Thoracic aorta (tissue), 2 donors: ENCODE measurements around the gene GAB2. TPM values are rescaled to one million over a fixed set of nuclear protein-coding genes. Genes with fewer than 3 reads are reported as not detected.
A peak's percentile ranks its signal among the peaks of the same experiment; 100 is the strongest.

Experiments used
- ATAC-seq: fragments of 150-250 bp; one replicate; pipeline ENCODE4 v1.8.0; 2017; ENCODE audit warnings: low read depth; ENCODE audit not compliant: insufficient number of reproducible peaks, low FRiP score
- DNase-seq: peaks from one replicate; pipeline ENCODE4 v3.0.0-alpha.2; 2020; ENCODE audit warnings: low spot score
- H3K27ac ChIP-seq, 2 donors: fragments of 200-600 bp; sonication (generic); 1 replicate in 1 of 2; 2 replicates in 1 of 2; pipeline ENCODE4 v1.5.1; 2016; ENCODE audit warnings: mild to moderate bottlenecking in 2 of 2, moderate library complexity in 2 of 2
- H3K27me3 ChIP-seq: fragments of 200-600 bp; sonication (generic); replicated peaks from 2 replicates; pipeline ENCODE4 v1.6.0; 2016; ENCODE audit warnings: mild to moderate bottlenecking; ENCODE audit not compliant: insufficient read depth
- H3K36me3 ChIP-seq: fragments of 200-600 bp; sonication (generic); one replicate; pipeline ENCODE4 v1.5.1; 2016
- H3K4me1 ChIP-seq, 2 donors: fragments of 200-600 bp; sonication (generic); 1 replicate in 1 of 2; 2 replicates in 1 of 2; pipeline versions ENCODE4 v1.5.1 to v1.6.0; 2016; ENCODE audit warnings: low read depth in 2 of 2, mild to moderate bottlenecking in 1 of 2; ENCODE audit not compliant: control insufficient read depth in 1 of 2
- H3K4me3 ChIP-seq: fragments of 200-600 bp; sonication (generic); 2 replicates; pipeline ENCODE4 v1.5.1; 2016; ENCODE audit warnings: mild to moderate bottlenecking
- H3K9me3 ChIP-seq: fragments of 200-600 bp; sonication (generic); 2 replicates; pipeline ENCODE4 v1.5.1; 2016
- CTCF ChIP-seq: fragments of 200-600 bp; sonication (generic); IDR thresholded peaks from one replicate; pipeline ENCODE4 v1.5.1; 2019; ENCODE audit warnings: antibody characterized with exemption
- total RNA-seq, 2 donors: library from RNA; depleted of rRNA; stranded (reverse); fragments of >200 nt; gene quantifications; one replicate each; pipeline versions ENCODE4 v1.1.0 to v1.2.3, GENCODE V29; 2016

Gene GAB2
- total RNA-seq, 2 donors from 2014 or later = 65.4 to 91.5 TPM

GRCh38 chr11:78319453-78319955, 98.1 kb downstream of the GAB2 start:
- Histone ChIP-seq H3K9me3 (no peaks in the 10 kb centered on the region), H3K4me1 (peaks cover 20 to 39% of the 10 kb centered on the region in 2 donors), H3K27me3 (no peaks in the 10 kb centered on the region), H3K36me3 (no peaks in the 10 kb centered on the region), H3K27ac (no peak overlapping the region), H3K4me3 (no peak overlapping the region)
- DNase-seq = no peak
- TF ChIP-seq CTCF = no peak
- no peak for ATAC-seq

- peaks cover 24 to 49% of the 10 kb centered on the region in 2 donors for H3K4me1 ChIP-seq
- peak overlapping the region; percentile 0 for H3K4me3 ChIP-seq
- DNase-seq (no peak), ATAC-seq (no peak)
- no peaks in the 10 kb centered on the region for H3K9me3 ChIP-seq
- TF ChIP-seq CTCF = no peak
- H3K27ac ChIP-seq = peak overlapping the region; percentile 12 to 30
- H3K36me3 ChIP-seq = no peaks in the 10 kb centered on the region
- no peaks in the 10 kb centered on the region for H3K27me3 ChIP-seq
Observed at GRCh38 chr11:78318321-78319114, 99.1 kb downstream of the GAB2 start.

- no peaks in the 10 kb centered on the region for H3K36me3 ChIP-seq
- no peaks in the 10 kb centered on the region for H3K9me3 ChIP-seq
- H3K27ac ChIP-seq = no peak overlapping the region
- H3K4me1 ChIP-seq = peaks cover 49 to 74% of the 10 kb centered on the region in 2 donors
- H3K4me3 ChIP-seq = no peak overlapping the region
- no peak for TF ChIP-seq CTCF
- no peaks in the 10 kb centered on the region for H3K27me3 ChIP-seq
- ATAC-seq (no peak), DNase-seq (no peak)
Observed at GRCh38 chr11:78315724-78316123, 101.9 kb downstream of the GAB2 start.

GRCh38 chr11:78314762-78315161, 102.9 kb downstream of the GAB2 start:
- DNase-seq (no peak), ATAC-seq (no peak)
- no peak for TF ChIP-seq CTCF
- Histone ChIP-seq H3K27ac (peak overlapping the region in 1 of 2 donors; percentile 50), H3K4me1 (peaks cover 53 to 75% of the 10 kb centered on the region in 2 donors), H3K9me3 (no peaks in the 10 kb centered on the region), H3K27me3 (no peaks in the 10 kb centered on the region), H3K4me3 (no peak overlapping the region), H3K36me3 (no peaks in the 10 kb centered on the region)

- no peak for ATAC-seq
- no peak for DNase-seq
- peak overlapping the region in 1 of 2 donors; percentile 50 for H3K27ac ChIP-seq
- peaks cover 48 to 73% of the 10 kb centered on the region in 2 donors for H3K4me1 ChIP-seq
- TF ChIP-seq CTCF = no peak
- H3K9me3 ChIP-seq = no peaks in the 10 kb centered on the region
- no peaks in the 10 kb centered on the region for H3K27me3 ChIP-seq
- H3K36me3 ChIP-seq = no peaks in the 10 kb centered on the region
- H3K4me3 ChIP-seq = no peak overlapping the region
Observed at GRCh38 chr11:78313898-78314297, 103.7 kb downstream of the GAB2 start.
